Renal cortical epithelial cell (primary cell): ENCODE data around the gene SLAMF6. TPM values are rescaled to one million over a fixed set of nuclear protein-coding genes. Genes with fewer than 3 reads are reported as not detected.
"Not testable (repeated sequence)": the region's sequence is repeated elsewhere in the genome, so short reads cannot be mapped to it uniquely, and the experiment has no call there.

ENCODE experiments used
- DNase-seq: peaks from one replicate; pipeline ENCODE4 v3.0.0-alpha.2; 2011; ENCODE audit warnings: low read depth
- total RNA-seq: library from RNA; depleted of rRNA; stranded (reverse); fragments of >200 nt; gene quantifications from 2 replicates; pipeline ENCODE4 v1.2.3, GENCODE V29; 2014

Gene SLAMF6
- total RNA-seq, 1 donor from 2014 or later: not detected

DNA sequence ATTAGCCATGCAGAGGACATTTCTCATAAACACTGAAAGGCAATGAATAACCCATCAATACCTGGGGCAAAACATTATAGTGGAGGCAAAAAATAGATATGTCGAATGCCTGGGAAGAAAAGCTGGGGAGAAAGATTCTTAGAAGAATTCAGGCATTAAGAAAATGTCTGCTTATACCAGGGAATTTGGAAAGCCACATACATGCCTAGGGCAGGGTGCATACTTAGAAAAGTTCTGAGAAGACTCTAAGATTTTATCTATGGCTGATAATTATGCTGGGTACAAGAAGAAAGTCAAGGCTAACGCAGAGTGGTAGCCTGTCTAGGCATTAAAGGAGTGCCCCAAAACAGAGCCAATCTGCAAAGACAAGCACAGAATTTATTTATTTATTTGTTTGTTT is 18.4 kb downstream of the SLAMF6 start:
- DNase-seq: no peak

- DNase-seq: no peak
Measured at GRCh38 chr1:160503087-160503486, 20.0 kb downstream of the SLAMF6 start.

GRCh38 chr1:160500321-160500990 is 22.6 kb downstream of the SLAMF6 start:
- DNase-seq: no peak

DNA sequence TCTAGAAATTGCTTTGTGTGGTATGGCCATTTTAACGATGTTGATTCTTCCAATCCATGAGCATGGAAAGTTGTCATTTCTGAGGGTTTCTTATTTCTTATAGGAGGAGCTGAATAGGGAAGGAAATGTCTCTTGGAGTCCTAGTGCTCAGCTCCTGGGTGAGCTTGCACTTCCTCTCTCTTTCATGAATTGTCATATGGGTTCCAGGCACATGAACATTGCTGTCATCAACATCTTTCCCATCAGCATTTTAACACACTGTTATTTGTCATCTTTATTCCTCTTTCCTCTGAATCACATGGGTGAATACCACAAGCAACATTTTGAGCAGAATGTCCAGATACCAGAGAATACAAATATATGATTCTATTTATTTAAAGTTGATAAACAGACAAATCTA is 23.4 kb downstream of the SLAMF6 start:
- DNase-seq: no peak

- not testable (repeated sequence) for DNase-seq
Measured at GRCh38 chr1:160498301-160499065, 24.6 kb downstream of the SLAMF6 start.

GRCh38 chr1:160496334-160496733 is 26.7 kb downstream of the SLAMF6 start:
- DNase-seq: no peak

GRCh38 chr1:160494620-160495019 is 28.4 kb downstream of the SLAMF6 start:
- no peak for DNase-seq

GRCh38 chr1:160492617-160493016 is 30.4 kb downstream of the SLAMF6 start:
- DNase-seq: no peak

- no peak for DNase-seq
Measured at GRCh38 chr1:160491981-160492380, 31.1 kb downstream of the SLAMF6 start.

DNA sequence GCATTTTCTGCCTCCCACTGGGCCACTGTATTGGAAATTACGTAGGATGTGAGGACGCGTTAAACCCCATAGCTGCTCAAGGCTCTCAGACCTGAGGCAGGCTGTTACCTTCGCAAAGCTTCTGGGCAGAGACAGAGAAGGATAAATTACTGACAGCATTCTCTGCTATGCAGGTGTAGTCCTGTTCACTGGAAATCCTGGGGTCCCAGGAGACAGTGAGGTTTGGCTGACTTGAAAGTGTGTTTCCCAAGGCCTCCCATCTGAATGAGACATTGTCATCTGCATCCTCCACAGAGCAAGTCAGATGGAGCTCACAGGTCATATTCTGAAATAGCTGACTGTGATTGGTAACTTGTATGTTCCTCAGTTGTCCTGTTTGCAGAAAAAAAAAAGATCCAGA is 32.0 kb downstream of the SLAMF6 start:
- no peak for DNase-seq

DNA sequence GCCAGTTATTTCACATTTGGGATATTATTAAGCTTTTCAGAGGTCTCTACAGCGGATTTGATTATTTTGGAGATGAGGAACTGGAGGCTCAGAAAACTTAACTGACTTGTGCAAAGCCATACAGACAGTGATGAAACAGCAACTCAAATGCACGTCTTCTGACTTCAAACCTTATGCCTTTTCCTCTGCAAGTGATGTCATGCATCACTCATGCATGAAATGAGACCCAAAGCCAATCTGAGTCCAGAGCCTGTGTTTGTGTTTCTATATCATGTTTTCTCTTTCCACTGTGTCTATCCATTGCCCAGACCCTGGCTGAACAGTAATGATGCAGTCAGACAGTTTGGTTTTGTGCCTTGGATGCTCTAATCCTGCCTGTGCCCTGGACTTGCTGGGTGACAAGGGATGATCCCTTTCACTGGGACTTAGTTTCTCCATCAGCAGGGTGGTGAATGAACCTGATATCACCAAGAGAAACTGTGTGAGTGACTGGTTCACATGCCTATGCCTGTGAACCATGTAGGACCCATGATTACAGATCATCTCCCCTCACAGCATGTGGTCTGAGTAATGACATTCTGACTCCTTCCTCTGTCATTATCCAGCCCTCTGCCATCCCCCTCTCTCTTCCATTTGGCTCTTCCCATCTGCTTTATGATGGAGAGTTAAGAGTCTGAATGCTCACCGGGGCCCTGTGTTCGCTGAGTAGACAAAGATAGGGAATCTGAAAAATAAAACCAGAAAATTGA is 33.4 kb downstream of the SLAMF6 start:
- DNase-seq: peak; percentile 4

DNA sequence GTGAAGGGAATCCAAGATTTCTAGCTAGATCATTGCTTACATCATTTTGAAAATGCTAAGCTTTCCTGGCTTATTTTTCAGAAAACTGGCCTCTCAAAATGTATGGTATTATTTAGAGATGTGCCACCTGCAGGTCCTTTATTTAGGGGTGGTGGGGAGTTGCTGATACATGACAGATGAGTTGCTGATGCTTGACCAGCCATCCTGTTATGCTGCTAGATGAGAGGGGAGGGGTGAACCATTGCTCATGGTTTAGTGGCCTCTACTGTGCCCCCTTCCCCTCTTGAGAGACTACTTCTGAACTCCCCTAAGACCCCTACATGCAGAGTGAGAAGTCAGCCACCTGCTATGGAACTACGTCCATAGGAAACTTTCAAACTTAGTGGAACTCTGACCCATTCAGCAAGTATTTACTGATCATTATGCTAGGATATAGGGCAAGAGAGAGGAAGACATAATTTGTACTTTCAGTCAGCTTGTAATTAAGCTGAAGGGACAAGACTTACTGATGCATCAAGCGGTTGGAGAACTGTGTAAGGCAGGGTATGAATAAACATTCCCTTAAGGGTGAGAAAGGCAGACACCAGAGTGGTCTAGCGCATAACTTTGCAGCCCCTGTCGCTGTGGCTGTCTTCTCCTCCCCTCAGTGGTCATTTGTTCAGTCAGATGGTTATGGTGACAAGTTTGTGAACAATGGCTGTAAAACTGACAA is 34.6 kb downstream of the SLAMF6 start:
- DNase-seq: no peak

DNA sequence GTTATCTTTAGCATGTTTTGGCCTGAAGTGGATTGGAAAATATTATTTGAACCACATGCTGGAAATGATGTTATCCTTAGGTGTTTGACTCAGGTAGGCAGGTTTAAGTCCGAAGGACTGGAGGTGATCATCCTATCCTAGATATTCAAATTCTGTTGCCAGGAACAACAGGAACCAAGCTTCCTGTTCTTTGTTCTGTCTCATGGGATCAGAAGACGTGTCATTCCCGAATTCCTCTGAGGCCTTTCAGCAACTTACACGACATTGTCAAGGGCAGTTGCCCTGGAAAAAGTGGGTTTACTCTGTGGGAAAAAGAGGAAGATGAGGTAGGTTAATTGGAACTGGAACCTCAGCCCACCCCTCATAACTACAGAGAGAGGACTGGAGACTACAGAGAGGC is 36.6 kb downstream of the SLAMF6 start:
- DNase-seq: no peak

- DNase-seq: no peak
Measured at GRCh38 chr1:160483505-160484185, 39.4 kb downstream of the SLAMF6 start.

DNA sequence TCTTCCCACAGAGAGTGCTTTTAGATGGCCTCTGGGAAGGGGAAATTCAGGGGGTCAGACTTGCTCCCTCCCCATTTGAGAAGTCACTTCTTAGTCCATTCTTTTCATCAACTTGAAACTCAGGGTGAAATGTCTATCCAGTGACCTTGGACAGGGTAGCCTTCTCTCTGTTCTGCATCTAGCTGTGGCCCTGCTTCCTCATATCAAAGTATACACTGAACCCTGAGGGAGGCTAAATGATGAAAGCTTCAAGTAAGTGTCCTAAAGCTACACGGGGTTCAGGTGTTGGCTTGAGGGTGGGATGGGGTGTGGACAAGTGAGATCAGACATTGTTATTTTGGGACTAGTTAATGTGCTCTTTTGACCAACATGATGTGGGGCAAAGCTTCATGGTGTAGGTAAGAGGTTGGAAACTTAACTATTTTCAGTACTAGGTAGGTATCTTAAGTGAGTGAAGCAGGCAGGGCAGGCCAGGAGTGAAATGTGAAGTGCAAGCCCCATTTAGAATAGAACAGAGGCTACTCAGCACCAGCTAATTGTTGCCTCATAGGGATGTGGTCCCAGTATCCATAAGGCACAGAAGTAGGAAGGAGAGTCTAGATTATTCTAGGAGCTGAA is 41.0 kb downstream of the SLAMF6 start:
- no peak for DNase-seq

DNA sequence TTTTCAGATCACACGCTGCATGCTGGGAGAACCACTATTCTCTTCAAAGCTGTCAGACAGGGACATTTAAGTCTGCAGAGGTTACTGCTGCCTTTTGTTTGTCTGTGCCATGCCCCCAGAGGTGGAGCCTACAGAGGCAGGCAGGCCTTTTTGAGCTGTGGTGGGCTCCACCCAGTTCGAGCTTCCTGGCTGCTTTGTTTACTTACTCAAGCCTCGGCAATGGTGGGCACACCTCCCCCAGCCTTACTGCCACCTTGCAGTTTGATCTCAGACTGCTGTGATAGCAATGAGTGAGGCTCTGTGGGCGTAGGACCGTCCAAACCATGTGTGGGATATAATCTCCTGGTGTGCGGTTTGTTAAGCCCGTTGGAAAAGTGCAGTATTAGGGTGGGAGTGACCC is 42.3 kb downstream of the SLAMF6 start:
- not testable (repeated sequence) for DNase-seq

DNA sequence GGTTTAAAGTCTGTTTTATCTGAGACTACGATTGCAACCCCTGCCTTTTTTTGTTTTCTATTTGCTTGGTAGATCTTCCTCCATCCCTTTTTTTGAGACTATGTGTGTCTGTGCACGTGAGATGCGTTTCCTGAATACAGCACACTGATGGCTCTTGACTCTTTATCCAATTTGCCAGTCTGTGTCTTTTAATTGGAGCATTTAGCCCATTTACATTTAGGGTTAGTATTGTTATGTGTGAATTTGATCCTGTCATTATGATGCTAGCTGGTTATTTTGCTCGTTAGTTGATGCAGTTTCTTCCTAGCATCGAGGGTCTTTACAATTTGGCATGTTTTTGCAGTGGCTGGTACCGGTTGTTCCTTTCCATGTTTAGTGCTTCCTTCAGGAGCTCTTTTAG is 44.0 kb downstream of the SLAMF6 start:
- DNase-seq: not testable (repeated sequence)

DNA sequence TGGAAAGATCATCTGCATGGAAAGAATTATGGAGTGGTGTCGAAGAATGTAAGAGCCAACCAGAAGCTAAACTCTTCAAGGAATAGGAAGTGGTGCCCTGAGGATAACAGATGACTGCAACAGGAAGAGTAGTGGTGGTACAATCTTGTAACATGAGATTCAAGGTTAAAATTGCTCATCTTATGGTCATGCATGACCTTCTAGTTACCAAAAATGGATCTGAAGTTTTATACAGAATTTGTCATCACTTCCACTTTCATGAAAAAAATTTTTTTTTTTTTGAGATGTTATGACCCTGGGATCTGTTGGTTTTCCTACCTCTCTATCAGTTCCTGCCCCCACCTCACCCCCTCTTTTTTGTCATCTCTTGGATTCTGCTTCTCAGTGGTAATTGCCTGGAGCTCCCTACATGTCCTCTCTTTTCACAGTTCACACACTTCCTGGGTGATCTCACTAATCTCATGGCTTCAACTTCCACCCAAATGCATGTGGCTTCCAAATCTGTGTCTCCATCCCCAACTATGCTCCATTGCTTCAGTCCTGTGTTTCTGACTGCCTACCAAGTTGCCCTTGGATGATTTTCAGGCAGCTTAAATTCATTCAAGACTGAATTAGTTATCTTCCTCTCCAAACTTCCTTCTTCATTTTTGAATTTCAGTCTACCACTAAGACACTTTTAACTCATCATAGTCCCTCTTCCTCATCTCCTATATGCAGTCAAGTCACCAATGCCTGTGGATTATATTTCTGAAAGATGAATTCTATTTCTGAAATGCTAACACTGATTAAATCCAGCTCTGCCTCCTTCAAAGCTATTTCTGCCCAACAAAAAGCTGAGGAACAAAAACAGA is 48.4 kb downstream of the SLAMF6 start:
- no peak for DNase-seq

- no peak for DNase-seq
Measured at GRCh38 chr1:160472112-160472511, 50.9 kb downstream of the SLAMF6 start.

GRCh38 chr1:160471253-160471652 is 51.8 kb downstream of the SLAMF6 start:
- DNase-seq: no peak
